ENCODE data around the gene KRCC1.
"Not testable (repeated sequence)": the region's sequence is repeated elsewhere in the genome, so short reads cannot be mapped to it uniquely, and the experiment has no call there.

Gene KRCC1

GRCh38 chr2:88038263-88039105, 17.1 kb downstream of the KRCC1 start:
- DNase-seq (ENCODE audit: low spot score): no peak

- DNase-seq (ENCODE audit: low spot score): no peak
Observed at GRCh38 chr2:88036606-88037005, 19.0 kb downstream of the KRCC1 start.

- DNase-seq (ENCODE audit: low spot score): no peak
Observed at GRCh38 chr2:88036182-88036581, 19.4 kb downstream of the KRCC1 start.

- no peak for DNase-seq (ENCODE audit: low spot score)
Observed at GRCh38 chr2:88032070-88032702, 23.4 kb downstream of the KRCC1 start.

DNA sequence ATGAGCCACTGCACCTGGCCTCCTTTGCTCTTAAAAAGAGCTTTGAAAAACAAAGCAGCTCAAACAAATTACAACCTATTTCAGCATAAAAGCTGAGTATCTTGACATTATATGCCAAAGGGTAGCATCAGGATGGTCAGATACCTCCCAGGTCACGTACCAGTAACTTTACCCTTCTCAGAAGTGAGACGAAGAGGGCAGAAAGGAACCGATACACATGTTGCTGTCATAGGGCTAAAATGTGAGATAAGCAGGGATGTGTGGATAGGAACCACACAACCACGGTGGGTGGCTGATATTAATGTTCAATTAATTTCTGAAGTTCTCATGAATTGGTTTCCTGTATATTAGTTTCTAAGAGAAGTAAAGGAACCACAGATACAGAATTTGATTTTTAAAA, 26.7 kb downstream of the KRCC1 start:
- no peak for DNase-seq (ENCODE audit: low spot score)

DNA sequence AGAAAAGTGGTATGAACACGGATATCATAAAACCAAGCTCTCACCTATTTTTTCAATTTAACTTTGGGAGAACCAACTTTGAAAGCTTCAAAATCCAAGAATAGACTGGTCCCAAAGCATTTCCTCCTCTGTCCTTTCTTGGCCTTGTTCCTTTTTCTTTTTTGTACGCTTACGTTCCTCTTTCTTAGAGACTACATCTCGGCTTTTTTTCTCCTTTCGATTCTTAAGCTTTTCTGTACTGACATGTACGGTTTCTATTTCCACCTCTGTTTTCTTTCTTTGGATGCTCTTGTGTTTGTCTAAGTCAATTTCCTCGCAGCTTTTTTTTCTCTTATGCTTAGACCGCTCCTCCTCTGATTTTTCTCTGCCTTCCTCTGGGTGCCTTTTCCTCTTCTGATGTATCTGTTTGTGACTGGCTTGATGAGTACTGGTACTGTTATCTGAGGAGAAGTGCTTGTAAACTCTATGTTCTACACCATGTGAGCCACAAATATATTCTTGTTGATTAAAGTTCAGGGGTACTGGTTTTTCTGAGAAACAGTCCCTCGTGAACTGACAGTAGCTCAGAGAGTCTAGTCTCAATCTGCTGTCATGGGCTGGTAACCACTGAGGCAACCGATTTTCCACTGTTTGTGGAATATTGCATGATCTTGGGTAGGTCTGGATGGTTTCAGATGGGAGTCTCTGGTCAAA, 27.7 kb downstream of the KRCC1 start:
- no peak for DNase-seq (ENCODE audit: low spot score)

- no peak for DNase-seq (ENCODE audit: low spot score)
Observed at GRCh38 chr2:88024509-88024908, 31.1 kb downstream of the KRCC1 start.

GRCh38 chr2:88022669-88022921, 33.0 kb downstream of the KRCC1 start:
- DNase-seq (ENCODE audit: low spot score): no peak

DNA sequence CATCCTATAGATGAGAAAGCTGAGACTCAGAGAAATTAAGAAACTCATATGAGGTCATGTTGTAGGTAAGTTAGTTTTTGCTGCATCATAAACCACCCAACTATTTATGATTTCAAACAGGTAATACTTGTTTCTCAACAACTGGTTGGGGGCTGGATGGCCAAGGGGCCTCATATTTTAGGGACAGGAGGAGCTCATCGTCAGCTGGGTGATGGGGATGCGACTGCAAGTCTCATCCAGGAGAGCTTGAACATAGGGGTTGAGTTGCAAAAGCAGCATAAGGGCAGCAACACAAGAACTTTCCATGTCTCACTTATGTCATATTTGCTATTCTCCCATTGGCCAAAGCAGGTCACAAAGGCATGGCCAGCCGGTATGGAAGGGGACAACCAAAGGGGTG, 35.6 kb downstream of the KRCC1 start:
- no peak for DNase-seq (ENCODE audit: low spot score)

- no peak for DNase-seq (ENCODE audit: low spot score)
Observed at GRCh38 chr2:88018909-88019308, 36.7 kb downstream of the KRCC1 start.

DNA sequence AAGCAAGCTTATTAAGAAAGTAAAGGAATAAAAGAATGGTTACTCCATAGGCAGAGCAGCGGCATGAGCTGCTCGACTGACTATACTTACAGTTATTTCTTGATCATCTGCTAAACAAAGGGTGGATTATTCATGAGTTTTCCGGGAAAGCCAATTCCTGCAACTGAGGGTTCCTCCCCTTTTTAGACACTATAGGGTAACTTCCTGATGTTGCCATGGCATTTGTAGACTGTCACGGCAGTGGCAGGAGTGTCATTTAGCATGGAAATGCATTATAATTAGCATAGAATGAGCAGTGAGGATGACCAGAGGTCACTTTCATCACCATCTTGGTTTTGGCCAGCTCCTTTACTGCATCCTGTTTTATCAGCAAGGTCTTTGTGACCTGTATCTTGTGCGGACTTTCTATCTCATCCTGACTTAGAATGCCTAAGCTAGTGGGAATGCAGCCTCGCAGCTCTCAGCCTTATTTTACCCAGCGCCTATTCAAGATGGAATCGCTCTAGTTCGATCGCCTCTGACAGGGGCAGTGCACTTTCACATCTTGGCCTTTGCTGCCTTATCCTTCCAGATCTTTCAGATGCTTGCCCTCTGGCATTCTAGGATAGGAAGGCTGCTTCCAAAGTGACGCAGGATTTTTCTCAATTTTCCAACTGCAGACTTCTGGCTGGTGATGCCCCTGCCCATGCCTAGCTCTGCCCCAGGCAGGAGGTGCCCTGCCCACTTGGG, 37.3 kb downstream of the KRCC1 start:
- not testable (repeated sequence) for DNase-seq (ENCODE audit: low spot score)

DNA sequence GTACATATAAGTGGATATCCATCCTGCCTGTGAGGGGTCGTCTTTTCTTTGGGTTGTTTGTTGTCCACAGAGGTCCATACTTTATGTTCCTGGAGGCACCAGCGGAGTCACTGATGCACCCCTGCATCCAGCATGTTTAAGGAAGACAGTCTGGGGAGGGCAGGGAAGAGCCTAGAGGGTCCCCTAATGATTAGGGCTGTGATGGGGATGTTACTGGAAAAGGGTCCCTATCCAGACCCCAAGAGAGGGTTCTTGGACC, 37.9 kb downstream of the KRCC1 start:
- DNase-seq (ENCODE audit: low spot score): not testable (repeated sequence)

- no peak for DNase-seq (ENCODE audit: low spot score)
Observed at GRCh38 chr2:88016960-88017779, 38.4 kb downstream of the KRCC1 start.

DNA sequence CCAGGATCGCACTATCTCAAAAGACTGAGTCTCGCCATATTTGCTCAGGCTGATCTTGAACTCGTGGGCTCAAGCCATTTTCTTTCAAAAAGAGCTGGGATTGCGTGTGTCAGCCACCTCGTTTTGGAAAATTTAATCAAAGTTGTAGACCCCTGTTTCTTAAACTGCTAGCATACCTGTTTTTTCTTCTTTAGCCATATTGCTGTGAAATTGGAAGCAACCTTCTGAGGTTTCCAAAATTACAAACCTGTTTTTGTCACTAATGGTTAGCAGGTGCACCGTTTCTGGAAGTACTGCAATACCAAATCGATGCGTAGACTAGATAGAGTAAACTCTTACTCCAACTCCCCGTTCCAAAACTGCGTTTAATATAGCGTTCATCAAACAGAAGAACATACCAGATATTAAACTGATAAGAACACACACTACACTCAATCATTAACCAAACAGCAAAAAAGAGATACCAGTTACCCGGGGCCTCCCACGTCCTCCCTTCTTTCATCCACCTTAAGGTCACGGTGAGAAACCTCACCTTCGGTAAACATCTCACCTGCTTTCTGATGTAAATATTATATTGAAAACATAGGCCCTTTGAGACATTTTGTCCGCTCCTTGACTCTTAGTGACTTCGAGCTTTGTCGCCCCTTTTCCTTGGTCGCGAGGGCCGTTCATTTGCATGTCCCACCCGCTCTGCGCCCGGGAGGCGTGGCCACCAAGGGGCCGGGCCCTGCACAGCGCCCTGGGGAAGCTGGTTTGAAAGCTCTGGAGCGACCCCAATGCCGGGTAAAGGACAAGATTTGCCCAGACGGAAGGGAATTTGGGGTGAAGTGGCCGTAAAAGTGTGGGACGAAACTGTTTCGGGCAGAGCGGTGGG, 39.3 kb downstream of the KRCC1 start, which contains the start of gene RNU2-63P:
TSS of gene RNU2-63P (minus strand) at position 462 of the 874 bp plus-strand sequence.
- no peak for DNase-seq (ENCODE audit: low spot score)

DNA sequence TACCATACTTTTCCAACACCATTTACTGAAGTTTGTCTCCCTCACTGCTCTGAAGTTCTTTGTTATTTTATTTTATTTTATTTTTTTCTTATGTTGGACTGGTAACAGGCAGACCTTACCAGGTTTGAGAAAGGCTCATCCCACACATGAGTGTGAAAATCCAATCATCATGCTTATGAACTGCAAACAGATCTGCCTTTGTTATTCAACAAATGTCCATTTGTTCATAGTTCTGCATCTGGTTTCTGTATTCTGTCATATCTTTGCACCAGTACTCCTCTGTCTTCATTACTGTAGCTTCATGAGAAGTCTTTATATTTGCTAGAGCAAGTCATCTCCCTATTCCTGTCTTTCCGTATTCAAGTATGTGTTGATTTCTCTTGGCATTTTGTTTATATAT, 44.6 kb downstream of the KRCC1 start:
- no peak for DNase-seq (ENCODE audit: low spot score)

DNA sequence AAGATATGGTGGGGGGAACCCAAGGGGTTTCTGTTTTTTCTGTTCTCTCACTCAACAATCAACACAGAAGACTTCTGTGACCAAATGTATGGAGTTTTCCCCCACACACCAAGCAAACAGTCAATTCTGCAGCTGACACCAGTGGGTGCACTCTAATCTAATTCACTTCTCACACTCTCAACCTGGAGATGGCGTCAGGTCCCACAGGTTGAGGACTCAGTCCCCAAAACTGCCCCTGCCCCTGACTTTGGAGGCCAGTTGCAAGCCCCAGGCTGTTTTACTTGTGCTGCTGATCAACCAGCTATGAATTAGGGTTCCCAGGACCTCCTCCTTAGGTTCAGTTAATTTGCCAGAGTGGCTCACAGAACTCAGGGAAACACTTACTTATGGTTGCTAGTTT, 45.4 kb downstream of the KRCC1 start:
- DNase-seq (ENCODE audit: low spot score): no peak

- no peak for DNase-seq (ENCODE audit: low spot score)
Observed at GRCh38 chr2:88006912-88007439, 48.6 kb downstream of the KRCC1 start.

- DNase-seq (ENCODE audit: low spot score): no peak
Observed at GRCh38 chr2:88005776-88006175, 49.8 kb downstream of the KRCC1 start.

DNA sequence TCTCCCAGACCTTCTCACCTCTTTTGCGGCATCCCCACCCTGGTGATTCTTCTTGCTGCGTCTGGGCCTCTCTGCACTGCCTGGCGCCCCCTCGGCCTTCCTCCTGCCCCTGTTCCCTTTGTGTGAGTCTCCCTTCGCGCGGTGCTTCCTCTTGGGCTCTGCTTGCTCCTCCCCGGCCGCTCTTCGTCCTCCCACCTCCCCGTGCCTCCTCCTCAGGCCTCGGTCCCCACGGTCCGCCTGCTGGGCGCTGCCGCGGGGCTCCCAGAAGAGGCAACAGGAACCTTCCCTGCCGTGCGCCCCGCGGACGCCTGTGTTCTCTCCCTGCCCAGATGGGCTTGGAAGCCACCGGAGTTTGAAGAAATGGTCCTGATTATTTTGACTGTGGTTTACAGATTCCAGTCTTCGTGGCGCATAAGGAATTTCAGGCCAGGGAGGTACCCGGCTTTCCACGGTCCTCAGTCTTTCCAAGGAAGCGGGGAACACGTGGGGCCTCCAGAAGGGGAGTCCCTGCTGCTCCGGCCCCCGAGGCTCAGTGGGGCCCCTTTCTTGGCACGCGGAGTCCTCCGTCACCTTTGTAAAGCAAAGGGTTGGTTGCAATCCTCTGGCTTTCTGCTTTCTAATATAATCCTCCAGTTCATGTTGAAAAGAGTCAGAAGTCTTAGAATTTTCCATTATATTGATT, 52.4 kb downstream of the KRCC1 start:
- DNase-seq (ENCODE audit: low spot score): no peak

DNA sequence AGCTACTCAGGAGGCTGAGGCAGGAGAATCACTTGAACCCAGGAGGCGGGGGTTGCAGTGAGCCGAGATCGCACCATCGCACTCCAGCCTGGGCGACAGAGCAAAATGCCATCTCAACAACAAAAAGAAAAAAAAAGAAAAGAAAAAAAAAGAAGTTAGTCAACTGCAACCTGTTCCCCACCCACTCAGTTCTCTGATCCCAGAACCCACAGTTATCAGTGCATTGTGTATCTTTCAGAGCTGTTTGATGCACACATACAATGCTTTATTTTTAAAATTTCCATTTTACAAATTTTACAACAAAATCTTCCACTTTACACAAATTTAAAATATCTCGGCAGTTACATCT, 53.2 kb downstream of the KRCC1 start:
- no peak for DNase-seq (ENCODE audit: low spot score)
